Measurements from ENCODE around the gene DENND2D.

DENND2D gene

GRCh38 chr1:111140680-111140967, 59.8 kb downstream of the DENND2D start:
- H3K36me3 ChIP-seq (ENCODE audit: control insufficient read depth, insufficient read depth, low read length), result no peaks in the 10 kb centered on the region; the same call in 1 of the 2 replicates
- no peaks in the 10 kb centered on the region for H3K27me3 ChIP-seq (replicated peaks; ENCODE audit: control insufficient read depth, insufficient read depth, low read length)
- TF ChIP-seq CTCF (IDR thresholded peaks at IDR 0.05; ENCODE audit: insufficient read depth, low read length, poor library complexity, severe bottlenecking), result no peak
- peak overlapping the region; percentile 100 for H3K4me3 ChIP-seq (replicated peaks; ENCODE audit: low read depth, low read length)
- no peak for DNase-seq (ENCODE audit: extremely low read depth, insufficient read length)

GRCh38 chr1:111139956-111140679, 60.3 kb downstream of the DENND2D start, which contains the start of the genes CEPT1 and DRAM2:
CEPT1 (plus strand) TSS chr1:111140223; CDS start chr1:111147715, 7,492 bp downstream.
DRAM2 (minus strand) TSS chr1:111140093; CDS start chr1:111131554, 8,539 bp downstream.
- no peak for TF ChIP-seq CTCF (IDR thresholded peaks at IDR 0.05; ENCODE audit: insufficient read depth, low read length, poor library complexity, severe bottlenecking)
- no peaks in the 10 kb centered on the region; the same call in 1 of the 2 replicates for H3K36me3 ChIP-seq (ENCODE audit: control insufficient read depth, insufficient read depth, low read length)
- DNase-seq (ENCODE audit: extremely low read depth, insufficient read length), result peak; percentile 96

GRCh38 chr1:111139324-111139955, 61.0 kb downstream of the DENND2D start:
- no peaks in the 10 kb centered on the region; the same call in 1 of the 2 replicates for H3K36me3 ChIP-seq (ENCODE audit: control insufficient read depth, insufficient read depth, low read length)
- TF ChIP-seq CTCF (IDR thresholded peaks at IDR 0.05; ENCODE audit: insufficient read depth, low read length, poor library complexity, severe bottlenecking), result no peak

More at GRCh38 chr1:111139956-111140679, 60.3 kb downstream of the DENND2D start, which contains the start of the genes CEPT1 and DRAM2:
- peak within 1 kb of the TSS; percentile 100 for H3K4me3 ChIP-seq (replicated peaks; ENCODE audit: low read depth, low read length)
- H3K27me3 ChIP-seq (replicated peaks; ENCODE audit: control insufficient read depth, insufficient read depth, low read length), result no peaks in the 10 kb centered on the region

More at GRCh38 chr1:111139324-111139955, 61.0 kb downstream of the DENND2D start:
- no peaks in the 10 kb centered on the region for H3K27me3 ChIP-seq (replicated peaks; ENCODE audit: control insufficient read depth, insufficient read depth, low read length)
- peak overlapping the region; percentile 100 for H3K4me3 ChIP-seq (replicated peaks; ENCODE audit: low read depth, low read length)
- DNase-seq (ENCODE audit: extremely low read depth, insufficient read length), result no peak

Measured in GM06990 (cell line).